GM21619 (cell line): ENCODE data around the gene CASP3.
"Not testable (repeated sequence)": the region's sequence is repeated elsewhere in the genome, so short reads cannot be mapped to it uniquely, and the experiment has no call there.

Experiments
- ATAC-seq: cut with Tn5 transposase; IDR thresholded peaks from one replicate; pipeline ENCODE4 v1.9.1; 2021; ENCODE audit not compliant: unreplicated experiment

The CASP3 gene

DNA sequence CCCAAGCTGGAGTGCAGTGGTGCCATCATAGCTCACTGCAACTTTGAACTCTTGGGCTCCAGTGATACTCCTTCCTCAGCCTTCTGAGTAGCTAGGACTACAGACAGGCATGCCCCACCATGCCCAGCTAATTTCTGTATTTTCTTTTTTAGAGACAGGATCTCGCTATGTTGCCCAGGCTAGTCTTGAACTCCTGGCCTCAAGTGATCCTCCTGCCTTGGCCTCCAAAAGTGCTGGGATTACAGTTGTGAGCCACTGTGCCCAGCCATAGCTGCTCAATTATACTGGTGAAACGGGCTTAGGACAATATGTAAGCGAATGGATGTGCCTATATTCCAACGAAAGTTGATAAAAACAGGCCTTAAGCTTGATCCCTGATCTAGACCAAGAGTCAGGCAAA lies 13.1 kb downstream of the CASP3 start:
- ATAC-seq: no peak

DNA sequence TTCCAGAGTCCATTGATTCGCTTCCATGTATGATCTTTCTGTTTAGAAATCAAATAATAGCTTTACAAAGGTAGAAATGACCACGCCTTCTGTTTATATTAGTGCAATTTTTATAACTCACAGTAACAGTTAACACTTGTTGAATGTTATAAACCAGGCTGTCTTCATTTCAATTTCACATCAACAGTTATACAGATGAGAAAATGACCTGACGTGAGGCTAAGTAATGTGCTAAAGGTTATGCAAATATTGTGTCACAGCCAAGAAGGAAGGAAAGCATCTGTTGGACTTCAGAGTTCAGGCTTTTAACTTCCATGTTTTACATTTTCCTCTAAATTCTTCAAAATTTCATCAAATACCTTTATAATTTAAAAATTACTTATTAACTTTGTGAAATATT lies 13.9 kb downstream of the CASP3 start:
- no peak for ATAC-seq

DNA sequence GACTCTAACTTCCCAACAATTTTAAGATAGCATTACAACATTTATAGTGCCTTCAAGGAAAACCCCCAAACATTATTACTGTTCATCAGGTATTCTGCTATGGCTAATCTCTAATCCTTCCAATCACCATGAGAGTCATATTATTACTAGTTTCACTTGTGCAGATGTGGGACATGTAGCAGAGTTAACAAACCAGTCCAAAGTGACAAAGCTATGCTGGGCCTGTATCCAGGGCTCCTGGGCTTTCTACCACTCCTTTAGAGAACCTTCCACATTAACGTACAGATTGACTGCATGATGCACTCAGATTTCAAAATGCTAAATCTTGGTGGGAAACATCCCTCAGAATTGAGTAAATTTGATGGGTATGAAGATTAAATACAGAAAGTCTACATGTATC lies 16.4 kb downstream of the CASP3 start:
- ATAC-seq: no peak

DNA sequence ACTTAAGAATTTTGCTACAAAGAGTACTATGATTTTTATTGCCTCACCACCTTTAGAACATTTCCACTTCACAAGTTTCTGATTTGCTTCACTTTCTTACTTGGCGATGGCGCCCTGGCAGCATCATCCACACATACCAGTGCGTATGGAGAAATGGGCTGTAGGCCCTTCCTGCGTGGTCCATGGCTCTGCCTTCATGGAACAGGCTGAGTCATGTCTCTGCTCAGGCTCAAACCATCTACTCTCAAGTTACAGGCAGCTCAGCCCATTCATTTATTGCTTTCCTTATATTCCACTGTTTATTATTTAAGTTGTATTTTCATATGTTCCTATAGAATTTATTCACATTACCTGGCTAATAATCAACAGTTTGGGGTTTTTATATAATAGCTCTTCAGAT lies 21.1 kb downstream of the CASP3 start:
- ATAC-seq: no peak

DNA sequence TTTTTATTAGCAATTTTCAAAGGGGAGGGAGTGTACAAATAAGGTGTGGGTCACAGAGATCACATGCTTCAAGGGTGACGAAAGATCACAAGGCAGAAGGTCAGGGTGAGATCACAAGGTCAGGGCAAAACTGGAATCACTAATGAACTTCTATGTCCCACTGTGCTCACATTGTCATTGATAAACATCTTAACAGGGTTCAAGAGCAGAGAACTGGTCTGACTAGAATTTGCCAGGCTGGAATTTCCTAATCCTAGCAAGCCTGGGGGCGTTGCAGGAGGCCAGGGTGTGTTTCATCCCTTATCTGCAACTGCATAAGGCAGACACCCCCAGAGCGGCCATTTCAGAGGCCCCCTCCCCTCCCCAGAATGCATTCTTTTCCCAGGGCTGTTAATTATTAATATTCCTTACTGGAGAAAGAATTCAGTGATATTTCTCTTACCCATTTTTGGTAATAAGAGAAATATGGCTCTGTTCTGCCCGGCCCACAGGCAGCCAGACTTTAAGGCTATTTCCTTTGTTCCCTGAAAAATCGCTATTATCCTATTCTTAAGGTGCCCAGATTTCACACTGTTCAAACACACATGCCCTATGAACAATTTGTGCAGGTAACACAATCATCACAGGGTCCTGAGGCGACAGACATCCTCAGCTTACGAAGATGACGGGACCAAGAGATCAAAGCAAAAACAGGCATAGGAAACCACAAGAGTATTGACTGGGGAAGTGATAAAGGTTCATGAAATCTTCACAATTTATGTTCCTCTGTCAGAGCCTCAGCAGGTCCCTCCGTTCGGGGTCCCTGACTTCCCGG lies 23.3 kb downstream of the CASP3 start:
- ATAC-seq: not testable (repeated sequence)

GRCh38 chr4:184624972-184625554 lies 24.2 kb downstream of the CASP3 start:
- no peak for ATAC-seq

DNA sequence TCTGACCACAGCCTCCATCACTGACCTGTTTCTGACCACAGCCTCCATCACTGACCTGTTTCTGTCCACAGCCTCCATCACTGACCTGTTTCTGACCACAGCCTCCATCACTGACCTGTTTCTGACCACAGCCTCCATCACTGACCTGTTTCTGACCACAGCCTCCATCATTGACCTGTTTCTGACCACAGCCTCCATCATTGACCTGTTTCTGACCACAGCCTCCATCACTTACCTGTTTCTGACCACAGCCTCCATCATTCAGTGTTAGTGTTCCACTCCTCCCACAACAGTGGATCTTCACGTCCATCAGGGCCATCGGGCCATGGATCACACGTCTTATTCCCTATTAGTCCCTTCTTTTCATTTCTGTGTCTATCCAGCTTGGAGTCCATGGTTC lies 24.7 kb downstream of the CASP3 start:
- ATAC-seq: not testable (repeated sequence)

DNA sequence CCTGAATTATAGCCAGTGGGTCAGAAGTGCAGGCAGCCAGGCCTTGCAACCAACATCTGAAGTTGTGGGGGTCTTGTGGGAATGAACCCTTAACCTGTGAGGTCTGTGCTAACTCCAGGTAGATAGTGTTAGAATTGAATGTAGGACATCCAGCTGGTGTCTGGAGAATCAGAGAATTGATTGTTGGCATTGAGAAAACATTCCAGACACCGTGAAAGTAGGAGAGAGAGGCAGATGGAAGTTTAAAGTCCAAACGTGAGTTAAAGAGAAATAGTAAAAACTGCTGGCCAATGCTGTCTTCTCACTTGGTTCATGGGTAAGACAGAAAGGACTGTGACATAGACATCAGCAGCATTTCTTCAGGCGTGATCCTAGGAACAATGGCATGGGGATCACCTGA lies 27.7 kb downstream of the CASP3 start:
- ATAC-seq: no peak

- no peak for ATAC-seq
Observed at GRCh38 chr4:184620212-184620867, 28.9 kb downstream of the CASP3 start.

GRCh38 chr4:184617600-184618196 lies 31.5 kb downstream of the CASP3 start:
- no peak for ATAC-seq

- ATAC-seq: peak; percentile 83
Observed at GRCh38 chr4:184616633-184617551, 32.4 kb downstream of the CASP3 start.

DNA sequence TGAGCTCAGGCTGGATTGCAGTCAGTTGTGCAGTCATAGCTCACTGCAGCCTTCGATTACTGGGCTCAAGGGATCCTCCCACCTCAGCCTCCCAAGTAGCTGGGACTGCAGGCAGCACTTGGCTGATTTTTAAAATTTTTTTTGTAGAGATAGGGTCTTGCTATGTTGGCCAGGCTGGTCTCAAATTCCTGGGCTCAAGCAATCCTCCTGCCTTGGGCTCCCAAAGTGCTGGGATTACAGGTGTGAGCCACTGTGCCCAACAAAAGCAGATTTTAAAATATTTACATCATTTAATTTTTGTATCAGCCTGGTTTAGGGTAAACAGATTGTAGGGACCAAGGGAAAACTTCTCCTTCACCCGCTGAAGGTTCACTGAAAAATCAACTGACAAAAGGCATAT lies 33.1 kb downstream of the CASP3 start:
- not testable (repeated sequence) for ATAC-seq

DNA sequence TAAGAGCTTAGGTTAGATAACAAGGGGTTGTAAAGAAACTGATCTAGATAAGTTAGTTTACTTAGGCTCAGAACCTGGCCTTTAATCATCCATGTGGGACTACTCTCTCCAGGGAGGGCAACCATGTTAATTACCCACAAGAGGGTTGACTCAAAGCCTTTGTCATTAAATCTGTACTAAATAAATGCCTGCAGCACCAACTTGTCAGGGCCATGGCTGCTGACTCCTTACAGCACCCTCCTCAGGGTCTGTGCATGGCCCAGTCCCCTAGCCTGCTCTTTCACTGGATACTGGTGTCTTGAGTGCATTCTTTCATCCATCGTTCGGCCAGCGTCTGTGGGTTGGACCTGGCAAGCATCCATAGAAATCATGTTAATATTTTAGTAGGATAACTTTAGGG lies 34.7 kb downstream of the CASP3 start:
- no peak for ATAC-seq

DNA sequence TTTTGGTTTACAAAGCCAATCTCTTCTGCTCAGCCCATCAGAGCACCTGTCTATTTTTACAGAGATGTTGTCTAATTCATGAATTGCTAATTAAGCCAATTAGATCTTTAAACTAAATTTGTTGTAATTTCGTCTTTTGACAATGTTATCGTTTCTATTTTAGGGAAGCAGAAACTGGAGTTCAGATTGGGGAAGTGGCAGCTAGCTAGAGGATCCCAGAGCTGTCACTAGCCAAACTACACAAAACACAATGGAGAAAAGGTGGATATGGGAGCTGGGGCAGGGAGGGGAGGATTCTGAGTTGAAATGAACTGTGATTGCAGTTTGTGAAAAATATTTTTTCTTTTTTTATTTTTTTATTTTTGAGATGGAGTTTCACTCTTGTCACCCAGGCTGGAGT lies 35.8 kb downstream of the CASP3 start:
- no peak for ATAC-seq

- no peak for ATAC-seq
Observed at GRCh38 chr4:184612074-184612473, 37.2 kb downstream of the CASP3 start.

GRCh38 chr4:184607429-184607828 lies 41.8 kb downstream of the CASP3 start:
- not testable (repeated sequence) for ATAC-seq

DNA sequence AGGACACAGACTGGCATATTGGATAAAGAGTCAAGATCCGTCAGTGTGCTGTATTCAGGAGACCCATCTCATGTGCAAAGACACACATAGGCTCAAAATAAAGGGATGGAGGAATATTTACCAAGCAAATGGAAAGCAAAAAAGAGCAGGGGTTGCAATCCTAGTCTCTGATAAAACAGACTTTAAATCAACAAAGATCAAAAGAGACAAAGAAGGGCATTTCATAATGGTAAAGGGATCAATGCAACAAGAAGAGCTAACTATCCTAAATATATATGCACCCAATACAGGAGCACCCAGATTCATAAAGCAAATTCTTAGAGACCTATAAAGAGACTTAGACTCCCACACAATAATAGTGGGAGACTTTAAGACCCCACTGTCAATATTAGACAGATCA lies 46.4 kb downstream of the CASP3 start:
- ATAC-seq: not testable (repeated sequence)

GRCh38 chr4:184600982-184601381 lies 48.3 kb downstream of the CASP3 start:
- ATAC-seq: not testable (repeated sequence)

- ATAC-seq: no peak
Observed at GRCh38 chr4:184599492-184600135, 49.6 kb downstream of the CASP3 start.
